Measurements from ENCODE around the gene PAK6.

The PAK6 gene

GRCh38 chr15:40222131-40222530, 16.7 kb upstream of the PAK6 start:
- Histone ChIP-seq H3K36me3 (replicated peaks; ENCODE audit: low read depth, low read length) (peaks cover 68% of the 10 kb centered on the region), H2AFZ (ENCODE audit: low read depth, low read length) (no peak overlapping the region), H3K79me2 (ENCODE audit: low read length) (no peaks in the 10 kb centered on the region), H3K4me2 (ENCODE audit: low read length) (no peak overlapping the region), H3K4me1 (ENCODE audit: low read length) (peaks cover 5% of the 10 kb centered on the region), H3K27me3 (ENCODE audit: low read depth, low read length) (no peaks in the 10 kb centered on the region), H3K9me3 (ENCODE audit: insufficient read depth, low read length) (no peaks in the 10 kb centered on the region), H3K9ac (ENCODE audit: low read length) (no peak overlapping the region), H3K27ac (ENCODE audit: low read length) (no peak overlapping the region), H3K4me3 (ENCODE audit: low read length) (no peak overlapping the region), H4K20me1 (ENCODE audit: insufficient read depth, low read length) (peaks cover 4% of the 10 kb centered on the region; the same call in 1 of the 2 replicates)
- TF ChIP-seq EZH2phosphoT487 (IDR thresholded peaks at IDR 0.05; ENCODE audit: low read depth) (no peak), CTCF (IDR thresholded peaks at IDR 0.05; ENCODE audit: low read depth, low read length) (no peak)

DNA sequence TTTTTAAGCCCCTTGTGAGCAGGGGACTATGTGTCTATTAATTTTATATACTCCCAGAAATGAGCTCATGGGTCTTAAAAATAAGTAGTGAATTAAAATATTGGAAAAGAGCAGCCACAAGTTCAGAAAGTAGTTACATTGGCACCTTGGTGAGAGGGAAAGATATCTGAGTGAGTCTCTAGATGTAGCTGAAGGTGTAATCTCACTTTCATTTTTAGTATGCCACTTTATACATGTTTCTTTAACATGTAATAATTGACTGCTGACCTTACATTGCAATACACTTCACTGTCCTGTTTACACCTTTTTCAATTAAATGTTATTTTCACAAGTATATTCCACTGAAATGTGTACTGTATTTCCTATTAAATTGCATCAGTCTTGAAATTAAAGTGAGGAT, 12.1 kb upstream of the PAK6 start:
- Histone ChIP-seq H3K4me1 (ENCODE audit: low read length) (peaks cover 5% of the 10 kb centered on the region), H3K36me3 (replicated peaks; ENCODE audit: low read depth, low read length) (peaks cover 70% of the 10 kb centered on the region), H3K4me3 (ENCODE audit: low read length) (no peak overlapping the region), H3K4me2 (ENCODE audit: low read length) (no peak overlapping the region), H4K20me1 (ENCODE audit: insufficient read depth, low read length) (peaks cover 4% of the 10 kb centered on the region; the same call in 1 of the 2 replicates), H2AFZ (ENCODE audit: low read depth, low read length) (no peak overlapping the region), H3K27me3 (ENCODE audit: low read depth, low read length) (no peaks in the 10 kb centered on the region), H3K79me2 (ENCODE audit: low read length) (no peaks in the 10 kb centered on the region), H3K9me3 (ENCODE audit: insufficient read depth, low read length) (no peaks in the 10 kb centered on the region), H3K9ac (ENCODE audit: low read length) (no peak overlapping the region), H3K27ac (ENCODE audit: low read length) (no peak overlapping the region)
- TF ChIP-seq CTCF (IDR thresholded peaks at IDR 0.05; ENCODE audit: low read depth, low read length) (no peak), EZH2phosphoT487 (IDR thresholded peaks at IDR 0.05; ENCODE audit: low read depth) (no peak)

DNA sequence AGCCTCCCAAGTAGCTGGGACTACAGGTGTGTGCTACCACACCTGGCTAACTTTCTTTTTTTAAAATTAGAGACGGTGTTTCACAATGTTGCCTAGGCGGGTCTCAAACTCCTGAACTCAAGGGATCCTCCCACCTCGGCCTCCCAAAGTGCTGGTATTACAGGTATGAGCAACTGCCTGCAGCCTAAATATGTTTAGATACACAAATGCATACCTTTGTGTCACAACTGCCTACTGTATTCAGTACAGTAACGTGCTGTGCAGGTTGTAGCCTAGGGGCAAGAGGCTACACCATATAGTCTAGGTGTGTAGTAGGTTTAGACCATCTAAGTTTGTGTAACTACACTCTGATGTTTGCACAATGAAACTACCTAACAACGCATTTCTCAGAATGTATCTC, 9.5 kb upstream of the PAK6 start:
- H3K27me3 ChIP-seq (ENCODE audit: low read depth, low read length) = no peaks in the 10 kb centered on the region
- peaks cover 6% of the 10 kb centered on the region for H3K4me1 ChIP-seq (ENCODE audit: low read length)
- peaks cover 59% of the 10 kb centered on the region for H3K36me3 ChIP-seq (replicated peaks; ENCODE audit: low read depth, low read length)
- H3K9me3 ChIP-seq (ENCODE audit: insufficient read depth, low read length) = no peaks in the 10 kb centered on the region
- H2AFZ ChIP-seq (ENCODE audit: low read depth, low read length) = no peak overlapping the region
- H4K20me1 ChIP-seq (ENCODE audit: insufficient read depth, low read length) = peaks cover 4% of the 10 kb centered on the region; the same call in 1 of the 2 replicates
- TF ChIP-seq EZH2phosphoT487 (IDR thresholded peaks at IDR 0.05; ENCODE audit: low read depth) (no peak), CTCF (IDR thresholded peaks at IDR 0.05; ENCODE audit: low read depth, low read length) (no peak)
- H3K9ac ChIP-seq (ENCODE audit: low read length) = no peak overlapping the region
- H3K4me2 ChIP-seq (ENCODE audit: low read length) = no peak overlapping the region
- no peak overlapping the region for H3K27ac ChIP-seq (ENCODE audit: low read length)
- no peaks in the 10 kb centered on the region for H3K79me2 ChIP-seq (ENCODE audit: low read length)
- H3K4me3 ChIP-seq (ENCODE audit: low read length) = no peak overlapping the region

GRCh38 chr15:40229956-40230355, 8.9 kb upstream of the PAK6 start:
- Histone ChIP-seq H3K4me2 (ENCODE audit: low read length) (no peak overlapping the region), H3K9me3 (ENCODE audit: insufficient read depth, low read length) (no peaks in the 10 kb centered on the region), H3K9ac (ENCODE audit: low read length) (no peak overlapping the region), H3K36me3 (replicated peaks; ENCODE audit: low read depth, low read length) (peaks cover 56% of the 10 kb centered on the region), H3K4me3 (ENCODE audit: low read length) (no peak overlapping the region), H2AFZ (ENCODE audit: low read depth, low read length) (no peak overlapping the region), H3K79me2 (ENCODE audit: low read length) (no peaks in the 10 kb centered on the region), H4K20me1 (ENCODE audit: insufficient read depth, low read length) (peaks cover 4% of the 10 kb centered on the region; the same call in 1 of the 2 replicates), H3K4me1 (ENCODE audit: low read length) (peaks cover 13% of the 10 kb centered on the region), H3K27me3 (ENCODE audit: low read depth, low read length) (no peaks in the 10 kb centered on the region), H3K27ac (ENCODE audit: low read length) (no peak overlapping the region)
- TF ChIP-seq EZH2phosphoT487 (IDR thresholded peaks at IDR 0.05; ENCODE audit: low read depth) = no peak
